ELR (cell line): Measurements from ENCODE around the gene FGF3.

Experiments used
- DNase-seq: peaks from one replicate; pipeline ENCODE4 v3.0.0-alpha.2; 2015; ENCODE audit warnings: low read depth

FGF3 gene

DNA sequence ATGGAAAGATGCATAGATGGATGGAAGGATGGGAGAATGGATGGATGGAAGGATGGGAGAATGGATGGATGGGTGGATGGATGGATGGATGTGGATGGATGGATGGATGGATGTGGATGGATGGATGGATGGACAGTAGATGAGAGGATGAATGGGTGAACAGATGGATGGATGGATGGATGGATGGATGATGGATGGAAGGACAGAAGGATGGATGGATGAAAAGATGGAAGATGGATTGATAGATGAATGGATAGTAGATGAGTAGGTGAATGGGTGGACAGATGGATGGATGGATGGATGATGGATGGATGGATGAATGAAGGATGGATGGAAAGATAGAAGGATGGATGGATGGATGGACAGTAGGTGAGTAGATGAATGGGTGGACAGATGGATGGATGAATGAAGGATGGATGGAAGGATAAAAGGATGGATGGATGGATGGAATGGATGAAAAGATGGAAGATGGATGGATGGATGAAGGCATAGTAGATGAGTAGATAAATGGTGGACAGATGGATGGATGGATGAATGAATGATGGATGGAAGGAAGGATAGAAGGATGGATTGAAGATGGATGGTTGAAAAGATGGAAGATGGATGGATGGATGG lies 15.5 kb downstream of the FGF3 start:
- DNase-seq = no peak

- no peak for DNase-seq
These were observed 16.2 kb downstream of the FGF3 start for GRCh38 chr11:69803022-69803421.

GRCh38 chr11:69802590-69802989 lies 16.6 kb downstream of the FGF3 start:
- no peak for DNase-seq

GRCh38 chr11:69801513-69802335 lies 17.5 kb downstream of the FGF3 start:
- peak; percentile 35 for DNase-seq

DNA sequence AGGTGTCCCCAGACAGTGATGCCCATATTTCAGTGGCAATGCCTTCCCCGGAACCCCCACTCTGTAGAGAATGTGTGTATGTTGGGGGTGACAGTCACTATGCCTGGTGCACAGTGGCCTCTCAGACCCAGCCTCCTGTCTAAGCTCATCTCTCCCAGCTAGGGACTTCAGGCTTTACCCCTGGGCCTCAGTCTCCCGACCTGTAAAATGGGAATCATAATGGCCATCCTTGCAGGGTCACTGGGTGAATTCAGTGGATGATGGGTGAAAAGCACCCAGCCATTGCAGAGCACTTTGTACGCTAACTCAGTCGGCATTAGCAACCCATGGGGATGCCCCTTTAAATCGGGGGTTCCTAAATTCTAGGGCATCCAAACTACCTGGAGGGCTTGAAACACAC lies 18.9 kb downstream of the FGF3 start:
- no peak for DNase-seq

DNA sequence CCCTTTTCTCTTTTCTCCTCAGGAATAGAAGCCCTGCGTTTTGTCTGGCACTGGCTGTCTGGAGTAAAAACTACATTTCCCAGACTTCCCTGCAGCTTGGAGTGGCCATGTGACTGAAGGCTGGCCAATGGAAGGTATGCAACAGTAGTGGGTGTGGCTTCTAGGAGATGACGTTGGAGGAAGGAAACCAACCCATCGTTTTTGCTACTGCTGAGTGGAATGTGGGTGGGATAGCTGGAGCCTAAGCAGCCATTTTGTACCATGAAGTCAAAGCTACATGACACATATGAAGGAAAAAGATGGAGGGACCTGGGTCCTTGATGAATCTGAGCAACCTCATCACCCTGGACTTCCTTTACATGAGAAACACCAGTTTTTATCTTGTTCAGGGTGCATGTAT lies 19.6 kb downstream of the FGF3 start:
- DNase-seq = peak; percentile 62

- DNase-seq = no peak
These were observed 20.1 kb downstream of the FGF3 start for GRCh38 chr11:69799097-69799496.

GRCh38 chr11:69797737-69798528 lies 21.3 kb downstream of the FGF3 start:
- no peak for DNase-seq

DNA sequence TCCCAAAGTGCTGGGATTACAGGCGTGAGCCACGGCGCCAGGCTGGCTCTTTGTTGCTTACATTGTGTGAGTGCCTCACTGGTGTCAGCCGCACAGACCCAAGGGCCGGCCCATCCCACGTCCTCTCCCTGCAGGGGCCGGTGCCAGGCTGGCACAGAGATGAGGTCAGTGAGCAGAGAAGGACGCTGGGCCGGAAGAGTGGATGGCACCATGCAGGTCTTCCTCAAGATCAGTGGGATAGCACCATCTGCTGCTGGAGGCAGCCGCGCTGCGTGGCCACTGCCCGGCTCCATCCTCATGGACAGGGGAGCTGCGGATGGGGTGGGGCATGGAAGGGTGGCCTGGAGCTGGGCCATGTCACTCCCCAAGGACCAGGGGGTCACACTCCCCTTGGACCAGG lies 22.1 kb downstream of the FGF3 start:
- no peak for DNase-seq

- no peak for DNase-seq
These were observed 23.2 kb downstream of the FGF3 start for GRCh38 chr11:69796063-69796462.

DNA sequence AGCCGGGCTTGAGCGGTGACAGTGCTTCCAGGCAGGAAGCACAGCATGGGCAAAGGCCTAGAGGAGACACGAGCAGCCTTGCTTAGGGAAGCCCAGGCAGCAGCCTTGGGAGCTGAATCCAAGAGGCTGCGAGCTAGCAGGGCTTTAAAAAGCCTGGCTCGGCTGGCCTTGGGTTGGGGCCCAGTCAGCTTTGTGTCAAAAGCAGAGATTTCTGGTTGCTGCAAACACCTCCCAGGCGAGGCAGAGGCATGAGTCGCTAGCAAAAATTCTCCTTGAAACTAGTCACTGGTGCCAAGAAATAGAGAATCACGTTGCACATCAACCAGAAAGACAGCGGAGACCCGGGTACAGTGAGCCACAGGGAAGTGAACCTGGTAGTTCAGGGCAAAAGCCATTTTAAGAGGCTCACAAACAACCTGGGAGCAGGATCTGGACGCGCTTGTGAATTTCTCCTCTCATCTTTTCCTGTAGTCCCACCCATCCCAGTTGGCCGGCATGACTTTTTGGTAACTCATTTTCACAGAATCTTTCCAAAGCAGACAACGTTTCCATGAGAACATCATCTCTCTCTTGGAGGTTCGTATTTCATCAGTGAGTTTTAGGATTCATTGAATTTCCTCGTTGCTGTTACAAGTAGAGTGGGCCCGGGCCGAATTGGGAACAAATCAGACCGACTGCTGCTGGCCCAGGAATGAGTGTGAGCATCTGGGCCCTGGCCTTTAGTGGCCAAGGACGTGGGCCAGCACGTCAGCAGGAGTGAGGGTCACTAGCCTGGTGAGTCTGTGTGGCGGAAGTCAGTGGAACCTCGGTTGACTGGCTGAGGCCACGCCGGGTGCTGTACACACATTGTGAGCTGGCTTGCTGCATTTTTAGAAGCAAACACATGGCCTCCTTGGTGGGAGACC lies 27.7 kb downstream of the FGF3 start:
- peak; percentile 66 for DNase-seq

GRCh38 chr11:69788956-69789355 lies 30.3 kb downstream of the FGF3 start:
- DNase-seq = no peak

DNA sequence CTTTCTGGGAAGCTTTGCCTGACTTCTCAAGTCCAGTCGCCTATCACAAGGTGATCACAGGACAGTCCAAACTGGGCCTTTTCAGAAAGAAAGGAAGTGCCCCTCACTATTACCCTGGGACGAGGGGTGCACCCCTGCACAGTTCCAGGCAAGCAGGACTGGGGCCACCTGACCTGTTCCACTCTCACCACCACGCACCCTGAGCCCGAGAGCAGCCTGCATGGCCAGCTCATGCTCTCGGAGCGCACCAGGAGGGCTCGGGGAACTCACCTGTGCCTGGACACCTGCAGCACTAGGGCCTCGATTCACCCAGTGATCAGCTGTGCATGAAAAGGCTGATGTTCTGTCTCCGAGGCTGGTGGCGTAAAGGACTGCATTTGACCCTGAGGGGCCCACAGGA lies 31.3 kb downstream of the FGF3 start:
- no peak for DNase-seq

GRCh38 chr11:69787457-69787856 lies 31.8 kb downstream of the FGF3 start:
- no peak for DNase-seq

DNA sequence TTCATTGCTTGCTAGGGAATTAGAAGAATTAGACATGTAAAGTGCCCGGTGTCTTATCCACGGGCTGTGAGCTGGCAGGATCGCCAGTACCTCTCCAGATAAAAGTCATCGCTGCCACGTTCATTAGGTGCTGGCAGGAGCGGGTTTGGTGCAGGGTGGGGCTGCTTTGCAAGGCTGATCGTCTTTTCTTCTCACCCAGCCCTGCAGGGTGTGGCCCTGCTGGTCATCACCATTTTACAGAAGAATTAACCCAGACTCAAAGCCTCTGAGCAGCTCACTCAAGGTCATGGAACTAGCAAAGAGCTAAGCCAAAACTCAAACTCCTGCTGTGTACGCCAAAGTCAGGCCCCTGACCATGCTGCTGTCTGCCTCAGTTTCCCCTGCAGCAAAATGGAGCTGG lies 38.0 kb downstream of the FGF3 start:
- DNase-seq = no peak

- no peak for DNase-seq
These were observed 40.8 kb downstream of the FGF3 start for GRCh38 chr11:69778373-69778772.

- DNase-seq = no peak
These were observed 44.0 kb downstream of the FGF3 start, which contains the start of gene FGF4 for GRCh38 chr11:69775163-69775755. Gene FGF4, minus strand, starts transcription at chr11:69775341. Its CDS starts 257 bp downstream, at chr11:69775084.

DNA sequence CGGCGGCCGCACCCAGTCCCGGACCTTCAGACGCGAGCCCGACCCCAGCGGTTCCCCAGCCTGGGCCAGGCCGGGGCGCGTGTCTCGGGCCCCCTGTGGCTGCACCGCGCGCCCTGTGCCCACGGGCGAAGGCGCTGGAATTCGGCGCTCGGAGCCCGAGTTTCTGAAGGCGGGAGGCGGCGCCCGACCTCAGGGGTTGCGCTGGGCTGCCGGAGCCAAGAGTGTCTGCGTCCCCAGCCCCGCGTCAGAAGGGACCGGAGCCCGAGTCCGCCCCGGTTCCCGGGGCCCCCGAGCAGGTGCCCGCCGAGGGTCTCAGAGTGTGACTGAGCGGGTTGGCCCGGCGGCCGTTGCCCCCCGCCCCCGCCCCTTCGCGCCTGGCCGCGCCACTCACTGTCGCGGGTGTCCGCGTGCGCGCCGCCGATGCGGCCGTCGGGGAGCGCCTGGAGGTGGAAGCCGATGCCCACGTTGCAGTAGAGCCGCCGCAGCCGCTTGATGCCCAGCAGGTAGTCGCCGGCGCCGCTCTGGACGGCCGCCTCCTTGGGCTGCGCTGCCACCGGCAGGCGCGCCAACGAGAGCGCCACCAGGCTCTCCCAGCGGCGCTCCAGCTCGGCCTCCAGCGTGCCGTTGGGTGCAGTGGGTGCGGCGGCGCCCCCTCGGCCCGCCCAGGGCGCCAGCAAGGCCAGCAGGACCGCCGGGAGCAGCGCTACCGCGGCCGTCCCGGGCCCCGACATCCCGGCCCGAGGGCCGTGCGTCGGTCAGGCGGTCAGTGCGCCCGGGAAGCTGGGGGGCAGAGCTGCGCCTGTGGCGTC lies 44.7 kb downstream of the FGF3 start:
- no peak for DNase-seq

- DNase-seq = no peak
These were observed 45.4 kb downstream of the FGF3 start for GRCh38 chr11:69773626-69774353.

DNA sequence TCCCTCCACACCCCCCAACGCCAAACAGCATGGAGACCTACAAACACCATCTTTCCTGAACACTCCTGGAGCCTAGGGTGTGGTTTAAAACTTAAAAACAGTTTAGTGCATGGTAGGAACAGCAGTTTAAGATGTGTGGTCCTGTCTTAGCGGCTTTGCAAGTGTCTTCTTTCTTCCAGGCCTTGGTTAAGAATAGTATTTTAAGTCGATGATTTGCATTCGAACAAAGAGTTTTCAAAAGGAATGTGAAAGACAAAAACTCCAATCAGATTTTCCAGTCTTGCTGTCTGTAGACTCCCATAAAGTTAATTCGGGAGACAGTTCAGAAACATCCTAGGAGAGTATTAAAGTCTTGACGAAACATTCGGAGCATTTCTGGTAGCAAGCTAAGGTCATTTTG lies 47.8 kb downstream of the FGF3 start:
- no peak for DNase-seq
